ENCODE results near the gene SALL2. TPM values are rescaled to one million over a fixed set of nuclear protein-coding genes. Genes with fewer than 3 reads are reported as not detected.

SALL2 gene
- total RNA-seq, 1 donor from 2014 or later = 38.4 TPM

- H3K9me3 Mint-ChIP-seq (ENCODE audit: unreplicated experiment) = no peaks in the 10 kb centered on the region
- DNase-seq (ENCODE audit: low spot score) = no peak
- H3K4me1 Mint-ChIP-seq (ENCODE audit: unreplicated experiment) = peaks cover 23% of the 10 kb centered on the region
- no peak for TF ChIP-seq CTCF (IDR thresholded peaks at IDR 0.05; ENCODE audit: unreplicated experiment)
- peaks cover 2% of the 10 kb centered on the region for H3K27me3 Mint-ChIP-seq (ENCODE audit: unreplicated experiment)
- H3K4me3 Mint-ChIP-seq (ENCODE audit: unreplicated experiment) = peak overlapping the region; percentile 95
- H3K27ac Mint-ChIP-seq (ENCODE audit: unreplicated experiment) = peak overlapping the region; percentile 93
- peaks cover 22% of the 10 kb centered on the region for H3K36me3 Mint-ChIP-seq (ENCODE audit: low read depth, unreplicated experiment)
These were observed 1.3 kb downstream of the SALL2 start for GRCh38 chr14:21524575-21525490.

GRCh38 chr14:21523203-21523602, 2.9 kb downstream of the SALL2 start:
- peaks cover 18% of the 10 kb centered on the region for H3K4me1 Mint-ChIP-seq (ENCODE audit: unreplicated experiment)
- H3K9me3 Mint-ChIP-seq (ENCODE audit: unreplicated experiment) = no peaks in the 10 kb centered on the region
- no peak for TF ChIP-seq CTCF (IDR thresholded peaks at IDR 0.05; ENCODE audit: unreplicated experiment)
- peaks cover 22% of the 10 kb centered on the region for H3K36me3 Mint-ChIP-seq (ENCODE audit: low read depth, unreplicated experiment)
- peak overlapping the region; percentile 21 for H3K4me3 Mint-ChIP-seq (ENCODE audit: unreplicated experiment)
- H3K27me3 Mint-ChIP-seq (ENCODE audit: unreplicated experiment) = peaks cover 2% of the 10 kb centered on the region
- DNase-seq (ENCODE audit: low spot score) = no peak
- H3K27ac Mint-ChIP-seq (ENCODE audit: unreplicated experiment) = no peak overlapping the region

- Mint-ChIP-seq H3K36me3 (ENCODE audit: low read depth, unreplicated experiment) (peaks cover 22% of the 10 kb centered on the region), H3K4me3 (ENCODE audit: unreplicated experiment) (no peak overlapping the region), H3K9me3 (ENCODE audit: unreplicated experiment) (no peaks in the 10 kb centered on the region), H3K27ac (ENCODE audit: unreplicated experiment) (no peak overlapping the region), H3K4me1 (ENCODE audit: unreplicated experiment) (peaks cover 7% of the 10 kb centered on the region), H3K27me3 (ENCODE audit: unreplicated experiment) (peaks cover 2% of the 10 kb centered on the region)
- DNase-seq (ENCODE audit: low spot score) = no peak
- TF ChIP-seq CTCF (IDR thresholded peaks at IDR 0.05; ENCODE audit: unreplicated experiment) = no peak
These were observed 4.6 kb downstream of the SALL2 start for GRCh38 chr14:21521501-21521900.

- Mint-ChIP-seq H3K27me3 (ENCODE audit: unreplicated experiment) (peaks cover 2% of the 10 kb centered on the region), H3K4me1 (ENCODE audit: unreplicated experiment) (peaks cover 6% of the 10 kb centered on the region), H3K36me3 (ENCODE audit: low read depth, unreplicated experiment) (peaks cover 22% of the 10 kb centered on the region), H3K4me3 (ENCODE audit: unreplicated experiment) (no peak overlapping the region), H3K27ac (ENCODE audit: unreplicated experiment) (no peak overlapping the region), H3K9me3 (ENCODE audit: unreplicated experiment) (no peaks in the 10 kb centered on the region)
- no peak for DNase-seq (ENCODE audit: low spot score)
- no peak for TF ChIP-seq CTCF (IDR thresholded peaks at IDR 0.05; ENCODE audit: unreplicated experiment)
These were observed 5.4 kb downstream of the SALL2 start for GRCh38 chr14:21520767-21521166.

- no peaks in the 10 kb centered on the region for H3K9me3 Mint-ChIP-seq (ENCODE audit: unreplicated experiment)
- peaks cover 15% of the 10 kb centered on the region for H3K36me3 Mint-ChIP-seq (ENCODE audit: low read depth, unreplicated experiment)
- no peak for DNase-seq (ENCODE audit: low spot score)
- H3K27me3 Mint-ChIP-seq (ENCODE audit: unreplicated experiment) = peaks cover 2% of the 10 kb centered on the region
- TF ChIP-seq CTCF (IDR thresholded peaks at IDR 0.05; ENCODE audit: unreplicated experiment) = no peak
- no peaks in the 10 kb centered on the region for H3K4me1 Mint-ChIP-seq (ENCODE audit: unreplicated experiment)
- no peak overlapping the region for H3K4me3 Mint-ChIP-seq (ENCODE audit: unreplicated experiment)
- H3K27ac Mint-ChIP-seq (ENCODE audit: unreplicated experiment) = peak overlapping the region; percentile 5
These were observed 7.4 kb downstream of the SALL2 start for GRCh38 chr14:21518725-21519124.

Data from endothelial cell (in vitro differentiated cells).